Measurements from ENCODE around the gene RETN. TPM values are rescaled to one million over a fixed set of nuclear protein-coding genes. Genes with fewer than 3 reads are reported as not detected.

The RETN gene
- total RNA-seq, 4 donors from 2014 or later, result 1.5 to 1.8 TPM; not detected in 2

GRCh38 chr19:7685546-7686445 is 16.9 kb downstream of the RETN start:
- no peak for TF ChIP-seq CTCF (IDR thresholded peaks at IDR 0.05; ENCODE audit: low read depth)

- TF ChIP-seq CTCF (IDR thresholded peaks at IDR 0.05; ENCODE audit: low read depth), result no peak
These were observed 18.3 kb downstream of the RETN start for GRCh38 chr19:7687177-7687576.

- no peak for TF ChIP-seq CTCF (IDR thresholded peaks at IDR 0.05; ENCODE audit: low read depth)
These were observed 20.3 kb downstream of the RETN start for GRCh38 chr19:7689165-7689564.

- no peak for TF ChIP-seq CTCF (IDR thresholded peaks at IDR 0.05; ENCODE audit: low read depth)
These were observed 22.0 kb downstream of the RETN start for GRCh38 chr19:7690779-7691258.

- no peak for TF ChIP-seq CTCF (IDR thresholded peaks at IDR 0.05; ENCODE audit: low read depth)
These were observed 22.6 kb downstream of the RETN start for GRCh38 chr19:7691497-7691896.

GRCh38 chr19:7692417-7693088 is 23.7 kb downstream of the RETN start:
- no peak for TF ChIP-seq CTCF (IDR thresholded peaks at IDR 0.05; ENCODE audit: low read depth)

GRCh38 chr19:7694499-7694898 is 25.6 kb downstream of the RETN start:
- no peak for TF ChIP-seq CTCF (IDR thresholded peaks at IDR 0.05; ENCODE audit: low read depth)

Measured in subcutaneous adipose tissue (tissue), 4 donors.